HG02588 (cell line): ENCODE results near the gene SEMA6D.
"Not testable (repeated sequence)": the region's sequence is repeated elsewhere in the genome, so short reads cannot be mapped to it uniquely, and the experiment has no call there.

Experiments used
- ATAC-seq: cut with Tn5 transposase; IDR thresholded peaks from one replicate; pipeline ENCODE4 v1.9.1; 2021; ENCODE audit warnings: mild to moderate bottlenecking, moderate library complexity; ENCODE audit not compliant: unreplicated experiment

Gene SEMA6D

GRCh38 chr15:47718497-47719437, 1.5 kb downstream of the SEMA6D start:
- ATAC-seq = no peak

GRCh38 chr15:47719730-47720129, 2.4 kb downstream of the SEMA6D start:
- ATAC-seq = no peak

- no peak for ATAC-seq
These were observed 3.2 kb downstream of the SEMA6D start for GRCh38 chr15:47720555-47720954.

- no peak for ATAC-seq
These were observed 4.4 kb downstream of the SEMA6D start for GRCh38 chr15:47721676-47722075.

- ATAC-seq = no peak
These were observed 7.0 kb downstream of the SEMA6D start for GRCh38 chr15:47724346-47724745.

GRCh38 chr15:47725051-47725450, 7.7 kb downstream of the SEMA6D start:
- ATAC-seq = no peak

GRCh38 chr15:47725906-47726305, 8.6 kb downstream of the SEMA6D start:
- no peak for ATAC-seq

- no peak for ATAC-seq
These were observed 9.1 kb downstream of the SEMA6D start for GRCh38 chr15:47726399-47726823.

- no peak for ATAC-seq
These were observed 9.8 kb downstream of the SEMA6D start for GRCh38 chr15:47727137-47727536.

GRCh38 chr15:47727676-47728075, 10.4 kb downstream of the SEMA6D start:
- no peak for ATAC-seq

GRCh38 chr15:47728426-47728825, 11.1 kb downstream of the SEMA6D start:
- no peak for ATAC-seq

- ATAC-seq = no peak
These were observed 11.6 kb downstream of the SEMA6D start for GRCh38 chr15:47728886-47729285.

- ATAC-seq = no peak
These were observed 13.9 kb downstream of the SEMA6D start for GRCh38 chr15:47731230-47731629.

- ATAC-seq = no peak
These were observed 14.9 kb downstream of the SEMA6D start for GRCh38 chr15:47732248-47732647.

GRCh38 chr15:47733085-47733484, 15.8 kb downstream of the SEMA6D start:
- ATAC-seq = no peak

- ATAC-seq = no peak
These were observed 19.0 kb downstream of the SEMA6D start for GRCh38 chr15:47736143-47736786.

- ATAC-seq = no peak
These were observed 20.2 kb downstream of the SEMA6D start for GRCh38 chr15:47737477-47737876.

GRCh38 chr15:47738144-47738825, 21.0 kb downstream of the SEMA6D start:
- not testable (repeated sequence) for ATAC-seq

- no peak for ATAC-seq
These were observed 23.8 kb downstream of the SEMA6D start for GRCh38 chr15:47741082-47741481.

- ATAC-seq = no peak
These were observed 24.6 kb downstream of the SEMA6D start for GRCh38 chr15:47741907-47742306.

GRCh38 chr15:47742334-47742733, 25.0 kb downstream of the SEMA6D start:
- ATAC-seq = no peak

- ATAC-seq = no peak
These were observed 25.4 kb downstream of the SEMA6D start for GRCh38 chr15:47742742-47743141.
